ENCODE results near the gene EXOC3. TPM values are rescaled to one million over a fixed set of nuclear protein-coding genes. Genes with fewer than 3 reads are reported as not detected.

EXOC3 gene
- total and polyA plus RNA-seq, 2 of the 4 experiments (the other 2 are of a cell fraction): 35.1 to 47.5 TPM

DNA sequence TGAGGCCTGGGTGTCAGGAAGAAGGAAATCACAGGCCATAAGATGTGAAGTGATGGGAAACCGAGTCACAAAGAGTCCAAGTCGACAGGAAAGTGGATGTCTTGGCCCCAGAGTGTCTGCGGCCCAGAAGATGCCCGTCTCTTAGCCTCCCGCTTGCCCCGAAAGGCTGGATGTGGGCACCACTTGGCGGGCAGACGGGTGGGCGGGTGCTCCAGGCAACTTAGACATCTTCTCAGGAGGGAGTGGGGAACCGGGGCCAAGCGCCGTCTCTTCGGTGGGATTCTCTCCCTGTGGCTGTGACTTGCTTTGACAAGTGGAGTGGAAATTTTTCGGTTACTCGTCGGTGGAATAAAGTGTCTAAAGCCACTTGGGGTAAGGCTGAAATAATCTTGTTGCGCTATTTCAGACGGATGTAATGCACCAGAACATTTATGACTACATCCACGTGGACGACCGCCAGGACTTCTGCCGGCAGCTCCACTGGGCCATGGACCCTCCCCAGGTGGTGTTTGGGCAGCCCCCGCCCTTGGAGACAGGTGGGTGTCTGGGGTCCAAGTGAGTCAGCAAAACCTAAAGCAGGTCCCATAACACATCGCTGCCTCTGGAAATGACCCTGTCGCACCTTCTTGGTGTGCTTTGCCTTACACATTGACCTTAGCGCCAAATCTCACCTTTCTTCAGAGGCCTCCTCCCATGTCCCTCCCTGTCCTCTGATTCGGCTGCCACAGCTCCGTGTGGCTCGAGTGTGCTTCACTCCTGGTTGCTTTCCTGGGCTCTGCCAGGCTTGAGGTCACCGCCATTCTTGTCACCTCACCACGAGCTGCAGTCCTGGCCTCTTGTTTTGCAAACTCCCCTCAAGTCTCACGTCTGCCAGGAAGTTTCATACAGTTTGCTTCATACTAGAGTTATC lies 20.4 kb upstream of the EXOC3 start:
- H3K9me1 ChIP-seq (ENCODE audit: insufficient read depth, low read length): peaks cover 7% of the 10 kb centered on the region
- no peak overlapping the region for H3K23ac ChIP-seq (ENCODE audit: low read depth, low read length)
- no peak overlapping the region for H3K4ac ChIP-seq (ENCODE audit: low read depth, low read length)
- no peak overlapping the region for H2BK15ac ChIP-seq (ENCODE audit: low read depth, low read length)
- H4K91ac ChIP-seq (ENCODE audit: insufficient read depth, low read depth, low read length): no peak overlapping the region
- POLR2A ChIA-PET (ENCODE audit: unreplicated experiment): no interaction called here
- H3K4me2 ChIP-seq (ENCODE audit: low read depth, low read length): no peak overlapping the region
- peak overlapping the region; percentile 34 for H2AK9ac ChIP-seq (replicated peaks; ENCODE audit: low read depth, low read length, poor library complexity)
- H3K4me3 ChIP-seq (ENCODE audit: insufficient read depth, low read depth, low read length): no peak overlapping the region
- ATAC-seq (ENCODE audit: low read depth) (no peak), DNase-seq (no peak)
- 0 out of 2 replicates have a peak overlapping the region, but pooled peaks have one; percentile 9 for H2AK5ac ChIP-seq (ENCODE audit: low read depth, low read length)
- no peak overlapping the region for H2AFZ ChIP-seq (replicated peaks; ENCODE audit: low read length, poor library complexity)
- H3K36me3 ChIP-seq (ENCODE audit: control insufficient read depth, insufficient read depth, low read length): peaks cover 55% of the 10 kb centered on the region
- no peak overlapping the region for H2BK5ac ChIP-seq (ENCODE audit: low read depth, low read length, poor library complexity, severe bottlenecking)
- H3K9ac ChIP-seq (ENCODE audit: low read depth, low read length): no peak overlapping the region
- H3K9me3 ChIP-seq (ENCODE audit: control insufficient read depth, insufficient read depth, low read length): no peaks in the 10 kb centered on the region
- no peak overlapping the region for H2BK120ac ChIP-seq (ENCODE audit: low read depth, low read length)
- 90% methylated on average over 23 of the region's 32 CpGs; no CpG with 5 or more reads in 1 of the 2 experiments for WGBS, 2 experiments (ENCODE audit: extremely low coverage in 2 of 2, insufficient read length in 1 of 2)
- dilution Hi-C loops (cut with HindIII; ENCODE audit: low sequenced_read_pairs, unreplicated experiment): no loop called here
- no peak overlapping the region for H3K14ac ChIP-seq (replicated peaks; ENCODE audit: low read depth, low read length)
- in situ Hi-C loops (cut with MboI; ENCODE audit: low sequenced_read_pairs): no loop called here
- no peaks in the 10 kb centered on the region; the same call in 1 of the 2 replicates for H4K20me1 ChIP-seq (ENCODE audit: insufficient read depth, low read length)
- H3K27me3 ChIP-seq (ENCODE audit: control insufficient read depth, insufficient read depth, low read length): no peaks in the 10 kb centered on the region
- H3K4me1 ChIP-seq (ENCODE audit: control insufficient read depth, insufficient read depth, low read length): peaks cover 10% of the 10 kb centered on the region
- H3K18ac ChIP-seq (ENCODE audit: low read depth, low read length): no peak overlapping the region
- H3K56ac ChIP-seq (ENCODE audit: extremely low read depth, insufficient read depth, low read length): no peak overlapping the region
- CTCF ChIA-PET: no interaction called here
- no peak overlapping the region for H4K5ac ChIP-seq (ENCODE audit: low read depth, low read length)
- H3K79me1 ChIP-seq (ENCODE audit: low read depth in 1 of 2, low read length in 2 of 2): peaks cover 11 to 60% of the 10 kb centered on the region in 2 experiments
- no peak overlapping the region for H4K8ac ChIP-seq (ENCODE audit: low read depth in 2 of 2, low read length in 2 of 2)
- intact Hi-C loops (cut with micrococcal nuclease): no loop called here
- H2BK20ac ChIP-seq (ENCODE audit: low read depth, low read length): no peak overlapping the region
- BruUV-seq (replicated peaks): no TSS peak
- no peak overlapping the region for H3K27ac ChIP-seq (ENCODE audit: insufficient read depth, low read length)
- TF ChIP-seq MAFK (IDR thresholded peaks at IDR 0.05; ENCODE audit: low read depth, low read length): no peak
- no peak for TF ChIP-seq RAD21 (IDR thresholded peaks at IDR 0.05; ENCODE audit: low read length)
- no peak for TF ChIP-seq RFX5 (IDR thresholded peaks at IDR 0.05; ENCODE audit: low read depth, low read length)
- TF ChIP-seq CHD1 (IDR thresholded peaks at IDR 0.05; ENCODE audit: low read depth, low read length): no peak
- TF ChIP-seq BHLHE40 (IDR thresholded peaks at IDR 0.05; ENCODE audit: low read depth, low read length): no peak
- no peak for TF ChIP-seq MXI1 (IDR thresholded peaks at IDR 0.05; ENCODE audit: borderline replicate concordance, low read depth, low read length)
- TF ChIP-seq FOS (IDR thresholded peaks at IDR 0.05; ENCODE audit: low read depth, low read length): no peak
- TF ChIP-seq, protein P1, sequence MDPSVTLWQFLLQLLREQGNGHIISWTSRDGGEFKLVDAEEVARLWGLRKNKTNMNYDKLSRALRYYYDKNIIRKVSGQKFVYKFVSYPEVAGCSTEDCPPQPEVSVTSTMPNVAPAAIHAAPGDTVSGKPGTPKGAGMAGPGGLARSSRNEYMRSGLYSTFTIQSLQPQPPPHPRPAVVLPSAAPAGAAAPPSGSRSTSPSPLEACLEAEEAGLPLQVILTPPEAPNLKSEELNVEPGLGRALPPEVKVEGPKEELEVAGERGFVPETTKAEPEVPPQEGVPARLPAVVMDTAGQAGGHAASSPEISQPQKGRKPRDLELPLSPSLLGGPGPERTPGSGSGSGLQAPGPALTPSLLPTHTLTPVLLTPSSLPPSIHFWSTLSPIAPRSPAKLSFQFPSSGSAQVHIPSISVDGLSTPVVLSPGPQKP (IDR thresholded peaks at IDR 0.05; ENCODE audit: borderline replicate concordance, low read depth, low read length): no peak
- TF ChIP-seq NFE2L2 (IDR thresholded peaks at IDR 0.05; ENCODE audit: low read depth, low read length): no peak
- TF ChIP-seq SMC3 (IDR thresholded peaks at IDR 0.05; ENCODE audit: low read depth, low read length): no peak
- TF ChIP-seq CEBPB (IDR thresholded peaks at IDR 0.05; ENCODE audit: low read depth, low read length): no peak
- no peak for TF ChIP-seq RCOR1 (IDR thresholded peaks at IDR 0.05; ENCODE audit: insufficient replicate concordance, low read length)
- TF ChIP-seq, protein P2, sequence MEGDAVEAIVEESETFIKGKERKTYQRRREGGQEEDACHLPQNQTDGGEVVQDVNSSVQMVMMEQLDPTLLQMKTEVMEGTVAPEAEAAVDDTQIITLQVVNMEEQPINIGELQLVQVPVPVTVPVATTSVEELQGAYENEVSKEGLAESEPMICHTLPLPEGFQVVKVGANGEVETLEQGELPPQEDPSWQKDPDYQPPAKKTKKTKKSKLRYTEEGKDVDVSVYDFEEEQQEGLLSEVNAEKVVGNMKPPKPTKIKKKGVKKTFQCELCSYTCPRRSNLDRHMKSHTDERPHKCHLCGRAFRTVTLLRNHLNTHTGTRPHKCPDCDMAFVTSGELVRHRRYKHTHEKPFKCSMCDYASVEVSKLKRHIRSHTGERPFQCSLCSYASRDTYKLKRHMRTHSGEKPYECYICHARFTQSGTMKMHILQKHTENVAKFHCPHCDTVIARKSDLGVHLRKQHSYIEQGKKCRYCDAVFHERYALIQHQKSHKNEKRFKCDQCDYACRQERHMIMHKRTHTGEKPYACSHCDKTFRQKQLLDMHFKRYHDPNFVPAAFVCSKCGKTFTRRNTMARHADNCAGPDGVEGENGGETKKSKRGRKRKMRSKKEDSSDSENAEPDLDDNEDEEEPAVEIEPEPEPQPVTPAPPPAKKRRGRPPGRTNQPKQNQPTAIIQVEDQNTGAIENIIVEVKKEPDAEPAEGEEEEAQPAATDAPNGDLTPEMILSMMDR (conservative IDR thresholded peaks at IDR 0.05; ENCODE audit: low read depth, low read length): no peak
- no peak for TF ChIP-seq POLR2A (IDR thresholded peaks at IDR 0.05; ENCODE audit: low read depth, low read length)
- TF ChIP-seq MAZ (IDR thresholded peaks at IDR 0.05; ENCODE audit: borderline replicate concordance, low read depth, low read length): no peak
